A673 (cell line): ENCODE data around the gene OR4K2.

Experiments used
- CTCF ChIP-seq: fragments of 300-800, 200-600 bp; sonication (generic); conservative IDR thresholded peaks from 2 replicates; pipeline ENCODE4 v1.5.1; 2017; ENCODE audit warnings: low read depth, mild to moderate bottlenecking, antibody characterized with exemption, low read length, moderate library complexity, mixed read lengths
- EZH2 ChIP-seq: fragments of 200-600 bp; sonication (generic); IDR thresholded peaks from 2 replicates; pipeline ENCODE4 v1.6.1; 2017; ENCODE audit warnings: borderline replicate concordance, low read depth, mild to moderate bottlenecking, mixed read lengths, antibody characterized with exemption, low read length; ENCODE audit not compliant: poor library complexity, severe bottlenecking

DNA sequence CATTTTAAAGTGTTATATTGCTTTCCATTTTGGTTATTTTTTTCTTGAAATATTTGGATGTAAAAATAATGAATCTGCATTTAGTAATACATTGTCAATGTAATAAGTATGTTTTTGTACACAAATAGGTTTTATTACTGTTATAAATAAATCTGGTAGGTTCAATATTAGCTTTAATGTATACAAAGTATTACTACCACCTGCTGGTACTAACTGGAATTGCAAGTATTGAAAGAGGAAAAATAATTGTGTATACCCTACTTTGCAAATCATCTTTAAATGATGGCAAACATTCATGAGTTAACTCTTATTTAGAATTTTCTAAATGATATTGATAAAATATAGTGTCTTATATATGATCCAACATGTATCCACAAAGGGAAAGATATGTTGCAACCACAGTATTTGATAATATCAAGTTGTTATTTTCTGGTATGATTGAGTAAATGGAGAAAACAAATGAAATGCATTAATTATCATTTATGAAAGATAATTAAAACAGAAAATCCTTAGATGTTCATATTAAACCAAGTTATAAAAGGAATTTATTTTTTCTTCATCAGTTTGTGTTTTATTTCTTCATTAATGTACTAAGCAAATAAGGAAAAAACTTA is 3.2 kb downstream of the OR4K2 start:
- TF ChIP-seq CTCF = peak; percentile 69
- TF ChIP-seq EZH2 = no peak
